RPMI7951 (cell line): ENCODE results near the gene DENND6B. TPM values are rescaled to one million over a fixed set of nuclear protein-coding genes. Genes with fewer than 3 reads are reported as not detected.
A peak's percentile ranks its signal among the peaks of the same experiment; 100 is the strongest.
"Not testable (repeated sequence)": the region's sequence is repeated elsewhere in the genome, so short reads cannot be mapped to it uniquely, and the experiment has no call there.

ENCODE experiments used
- DNase-seq: peaks from one replicate; pipeline ENCODE4 v3.0.0-alpha.2; 2012; ENCODE audit warnings: low read depth
- total RNA-seq: library from RNA; depleted of rRNA; stranded (reverse); fragments of >200 nt; shearing (Covaris generic); gene quantifications from 2 replicates; pipeline ENCODE4 v1.2.3, GENCODE V29; 2014; rRNA removed

The DENND6B gene, protein sequence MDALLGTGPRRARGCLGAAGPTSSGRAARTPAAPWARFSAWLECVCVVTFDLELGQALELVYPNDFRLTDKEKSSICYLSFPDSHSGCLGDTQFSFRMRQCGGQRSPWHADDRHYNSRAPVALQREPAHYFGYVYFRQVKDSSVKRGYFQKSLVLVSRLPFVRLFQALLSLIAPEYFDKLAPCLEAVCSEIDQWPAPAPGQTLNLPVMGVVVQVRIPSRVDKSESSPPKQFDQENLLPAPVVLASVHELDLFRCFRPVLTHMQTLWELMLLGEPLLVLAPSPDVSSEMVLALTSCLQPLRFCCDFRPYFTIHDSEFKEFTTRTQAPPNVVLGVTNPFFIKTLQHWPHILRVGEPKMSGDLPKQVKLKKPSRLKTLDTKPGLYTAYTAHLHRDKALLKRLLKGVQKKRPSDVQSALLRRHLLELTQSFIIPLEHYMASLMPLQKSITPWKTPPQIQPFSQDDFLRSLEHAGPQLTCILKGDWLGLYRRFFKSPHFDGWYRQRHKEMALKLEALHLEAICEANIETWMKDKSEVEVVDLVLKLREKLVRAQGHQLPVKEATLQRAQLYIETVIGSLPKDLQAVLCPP
- total RNA-seq: 0.68 and 2.2 TPM in 2 replicates

DNA sequence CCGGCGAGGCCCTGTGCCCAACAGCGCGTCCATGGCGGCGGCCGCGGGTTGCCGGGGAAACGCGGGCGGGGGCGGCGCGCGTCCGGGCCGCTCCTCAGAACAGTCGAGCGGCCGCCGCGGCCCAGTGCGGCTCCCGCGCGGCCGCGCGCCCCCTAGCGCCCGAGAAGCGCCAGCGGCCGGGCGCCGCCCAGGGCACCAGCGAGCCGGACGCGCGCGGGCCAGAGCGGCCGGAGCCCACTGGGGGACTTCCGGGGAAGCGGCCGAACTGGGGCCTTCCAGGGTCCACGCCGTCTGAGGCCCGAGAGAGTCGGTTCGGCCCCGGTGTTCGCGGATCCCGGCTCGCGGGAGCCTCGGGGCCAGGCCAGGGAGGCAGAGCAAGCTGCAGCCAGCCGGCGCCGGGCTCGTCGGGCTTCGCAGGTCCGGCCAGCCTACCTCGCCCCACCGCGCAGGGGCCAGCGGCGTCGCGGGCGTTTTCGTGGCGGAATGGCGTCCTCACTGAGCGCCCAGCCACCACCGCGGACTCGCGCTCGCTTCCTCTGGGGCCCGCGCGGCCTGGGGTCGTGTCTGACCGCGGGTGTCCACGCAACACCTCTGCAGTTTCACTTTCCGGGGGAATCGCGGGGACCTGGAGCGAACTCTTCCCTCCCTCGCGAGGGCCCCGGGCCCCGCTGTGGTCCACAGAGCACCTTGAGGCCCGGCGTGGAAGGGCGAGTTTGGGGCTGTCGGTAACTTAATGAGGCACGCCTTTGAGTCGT is at the start of gene DENND6B:
DENND6B (minus strand) TSS at position 57 of the 755 bp plus-strand sequence; CDS start at position 33, 24 bp downstream.
- DNase-seq: peak; percentile 71

DNA sequence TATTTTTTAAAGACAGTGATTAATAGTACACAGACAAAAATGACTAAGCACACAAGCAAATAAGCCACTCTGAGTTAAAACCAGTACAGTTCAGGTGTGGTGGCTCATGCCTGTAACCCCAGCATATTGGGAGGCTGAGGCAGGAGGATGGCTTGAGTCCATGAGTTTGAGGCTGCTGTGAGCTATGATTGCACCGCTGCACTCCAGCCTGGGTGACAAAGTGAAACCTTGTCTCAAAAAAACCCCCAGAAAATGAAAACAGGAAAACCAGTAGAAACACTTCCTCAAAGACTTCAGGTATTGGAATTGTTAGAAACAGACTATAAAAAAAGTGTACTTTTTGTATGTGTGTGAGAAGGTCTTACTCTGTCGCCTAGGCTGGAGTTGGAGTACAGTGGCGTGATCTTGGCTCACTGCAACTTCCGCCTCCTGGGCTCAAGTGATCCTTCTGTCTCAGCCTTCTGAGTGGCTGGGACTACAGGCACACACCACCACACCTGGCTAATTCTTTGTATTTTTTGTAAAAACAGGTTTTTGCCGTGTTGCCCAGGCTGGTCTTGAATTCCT is 49.4 kb upstream of the DENND6B start:
- no peak for DNase-seq

DNA sequence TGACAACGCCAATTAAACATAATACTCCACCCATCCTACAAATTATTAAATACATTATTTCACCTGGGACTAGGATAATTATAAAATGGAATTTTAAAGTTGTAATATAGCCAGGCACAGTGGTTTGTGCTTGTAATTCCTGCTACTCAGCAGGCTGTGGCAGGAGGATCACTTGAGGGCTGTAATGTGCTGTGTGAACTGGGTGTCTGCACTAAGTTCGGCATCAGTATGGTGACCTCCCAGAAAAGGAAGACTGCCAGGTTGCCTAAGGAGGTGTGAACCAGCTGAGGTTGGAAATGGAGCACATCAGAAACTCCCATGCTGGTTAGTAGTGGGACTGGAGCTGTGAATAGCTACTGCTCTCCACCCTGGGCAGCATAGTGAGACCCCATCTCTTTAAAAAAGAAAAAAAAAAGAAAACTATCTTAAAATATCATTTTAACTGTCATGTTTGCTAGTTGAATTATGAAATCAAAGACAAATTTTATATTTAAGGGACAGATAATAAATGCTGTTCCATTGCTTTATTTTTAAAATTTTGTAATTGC is 44.4 kb upstream of the DENND6B start:
- no peak for DNase-seq

DNA sequence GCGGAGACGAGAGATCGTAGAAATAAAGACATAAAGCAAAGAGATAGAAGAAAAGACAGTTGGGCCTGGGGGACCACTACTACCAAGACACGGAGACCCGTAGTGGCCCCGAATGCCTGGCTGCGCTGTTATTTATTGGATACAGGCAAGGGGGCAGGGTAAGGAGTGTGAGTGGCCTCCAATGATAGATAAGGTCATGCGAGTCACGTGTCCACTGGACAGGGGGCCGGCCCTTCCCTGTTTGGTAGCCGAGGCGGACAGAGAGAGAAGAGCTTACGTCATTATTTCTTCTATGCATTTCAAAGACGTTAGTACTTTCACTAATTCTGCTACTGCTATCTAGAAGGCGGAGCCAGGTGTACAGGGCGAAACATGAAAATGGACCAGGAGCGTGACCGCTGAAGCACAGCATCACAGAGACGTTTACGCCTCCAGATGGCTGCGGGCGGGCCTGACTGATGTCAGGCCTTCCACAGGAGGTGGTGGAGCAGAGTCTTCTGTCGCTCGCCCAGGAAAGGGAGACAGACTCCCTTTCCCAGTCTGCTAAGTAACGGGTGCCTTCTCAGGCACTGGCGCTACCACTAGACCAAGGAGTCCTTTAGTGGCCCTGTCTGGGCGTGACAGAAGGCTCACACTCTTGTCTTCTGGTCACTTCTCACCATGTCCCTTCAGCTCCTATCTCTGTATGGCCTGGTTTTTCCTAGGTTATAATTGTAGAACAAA is 41.1 kb upstream of the DENND6B start:
- DNase-seq: no peak

DNA sequence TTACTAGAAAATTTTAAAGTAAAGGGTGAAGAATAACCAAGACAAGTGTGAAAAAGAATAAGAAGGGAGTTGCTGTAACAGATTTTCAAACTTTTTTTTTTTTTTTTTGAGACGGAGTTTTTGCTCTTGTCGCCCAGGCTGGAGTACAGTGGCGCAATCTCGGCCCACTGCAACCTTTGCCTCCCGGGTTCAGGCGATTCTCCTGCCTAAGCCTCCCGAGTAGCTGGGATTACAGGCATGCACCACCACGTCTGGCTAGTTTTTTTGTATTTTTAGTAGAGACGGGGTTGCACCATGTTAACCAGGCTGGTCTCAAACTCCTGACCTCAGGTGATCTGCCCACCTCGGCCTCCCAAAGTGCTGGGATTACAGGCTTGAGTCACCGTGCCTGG is 37.0 kb upstream of the DENND6B start:
- DNase-seq: not testable (repeated sequence)

DNA sequence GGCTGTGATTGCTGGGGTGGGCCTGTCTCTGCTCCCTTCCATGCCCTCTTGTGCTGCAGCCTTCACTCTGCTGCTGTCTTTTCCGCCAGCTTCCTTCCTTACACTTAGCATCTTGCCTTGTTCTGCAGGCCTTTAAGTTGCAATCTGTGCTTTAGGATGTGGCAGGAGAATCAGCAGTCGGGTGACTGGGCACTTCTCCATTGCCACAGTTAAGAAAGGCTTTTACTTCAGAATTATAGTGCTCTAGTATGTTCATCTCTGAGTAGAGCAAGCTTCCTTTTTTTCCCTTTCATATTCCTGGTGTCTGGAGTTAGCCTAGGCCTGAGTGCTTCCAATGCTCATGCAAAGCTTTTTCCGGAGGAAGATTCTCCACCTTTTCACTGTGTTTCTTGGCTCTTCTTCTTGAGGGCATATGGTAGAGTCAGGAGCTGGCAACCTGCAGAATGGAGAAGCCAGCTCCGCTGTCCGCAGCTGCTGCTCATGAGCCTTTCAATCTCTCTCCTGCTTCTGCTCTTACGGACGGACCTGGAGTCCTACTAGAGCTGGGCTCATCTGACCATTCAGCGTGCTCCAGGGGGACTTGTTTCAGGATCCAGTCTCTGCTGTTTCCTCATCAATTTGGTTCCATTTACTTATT is 36.5 kb upstream of the DENND6B start:
- DNase-seq: no peak

DNA sequence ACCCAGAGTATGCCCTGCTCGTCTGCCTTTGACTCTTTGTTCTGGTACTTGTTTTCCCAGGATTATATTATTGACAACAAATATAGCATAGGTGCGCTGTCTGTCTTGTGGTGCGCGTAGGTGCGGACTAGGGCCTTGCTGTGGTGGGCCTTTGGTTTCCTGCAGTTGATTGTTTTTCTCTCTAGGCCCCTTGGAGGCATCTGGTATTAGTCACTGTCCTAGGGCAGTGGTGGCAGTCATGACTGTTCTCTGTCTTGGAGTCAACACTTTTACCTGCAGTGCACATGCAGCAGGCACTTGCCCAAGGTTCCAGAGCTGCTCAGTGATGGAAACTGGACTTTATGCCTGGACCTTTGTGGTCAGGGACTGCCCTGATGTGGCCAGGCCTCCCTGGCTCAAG is 34.9 kb upstream of the DENND6B start:
- no peak for DNase-seq

DNA sequence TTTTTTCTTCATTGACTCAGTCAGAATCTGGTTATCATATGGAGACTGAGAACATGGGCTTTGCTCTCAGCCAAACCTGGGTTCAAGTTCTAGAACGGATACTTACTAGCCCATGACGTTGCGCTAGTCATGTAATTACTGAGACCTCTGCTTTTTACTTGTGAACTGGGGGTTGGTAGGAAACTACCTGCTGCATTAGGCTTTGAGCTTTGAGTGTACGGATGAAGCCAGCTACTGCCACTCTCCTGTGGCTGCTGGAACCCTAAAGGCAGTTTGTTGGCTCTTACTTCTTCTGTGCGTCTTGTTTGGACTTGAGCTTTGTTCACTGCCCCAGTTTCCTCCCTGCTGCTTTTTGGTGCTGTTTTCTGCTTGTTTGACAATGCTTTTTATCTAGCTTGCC is 34.4 kb upstream of the DENND6B start:
- no peak for DNase-seq

DNA sequence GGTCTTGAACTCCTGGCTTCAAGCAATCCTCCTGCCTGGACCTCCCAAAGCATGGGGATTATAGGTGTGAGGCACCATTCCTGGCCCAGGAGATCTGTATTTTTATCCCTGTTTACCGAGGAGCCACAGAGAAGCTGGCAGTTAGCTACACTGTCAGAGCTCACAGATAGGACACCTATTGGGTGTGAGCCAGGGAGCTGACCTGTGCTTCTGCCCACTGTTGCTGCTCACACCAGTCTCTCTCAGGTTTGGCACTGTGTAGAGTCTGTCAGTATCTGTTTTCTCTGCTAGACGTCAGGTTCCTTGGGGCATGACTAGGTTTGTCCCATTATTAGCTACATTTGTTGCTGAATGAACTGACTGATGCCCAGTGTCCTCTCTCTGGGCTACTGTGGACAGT is 33.8 kb upstream of the DENND6B start:
- DNase-seq: no peak

DNA sequence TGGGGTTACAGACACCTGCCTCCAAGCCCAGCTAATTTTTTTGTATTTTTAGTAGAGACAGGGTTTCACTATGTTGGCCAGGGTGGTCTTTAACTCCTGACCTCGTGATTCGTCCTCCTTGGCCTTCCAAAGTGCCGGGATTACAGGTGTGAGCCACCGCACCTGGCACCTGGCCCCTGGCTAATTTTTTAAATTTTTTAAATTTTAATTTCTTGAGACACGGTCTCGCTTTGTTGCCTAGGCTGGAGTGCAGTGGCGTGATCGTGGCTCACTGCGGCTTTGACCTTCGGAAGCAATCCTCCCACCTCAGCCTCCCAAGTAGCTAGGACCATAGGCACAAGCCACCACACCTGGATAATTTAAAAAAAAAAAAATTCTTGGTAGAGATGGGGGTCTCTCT is 30.9 kb upstream of the DENND6B start:
- DNase-seq: no peak

DNA sequence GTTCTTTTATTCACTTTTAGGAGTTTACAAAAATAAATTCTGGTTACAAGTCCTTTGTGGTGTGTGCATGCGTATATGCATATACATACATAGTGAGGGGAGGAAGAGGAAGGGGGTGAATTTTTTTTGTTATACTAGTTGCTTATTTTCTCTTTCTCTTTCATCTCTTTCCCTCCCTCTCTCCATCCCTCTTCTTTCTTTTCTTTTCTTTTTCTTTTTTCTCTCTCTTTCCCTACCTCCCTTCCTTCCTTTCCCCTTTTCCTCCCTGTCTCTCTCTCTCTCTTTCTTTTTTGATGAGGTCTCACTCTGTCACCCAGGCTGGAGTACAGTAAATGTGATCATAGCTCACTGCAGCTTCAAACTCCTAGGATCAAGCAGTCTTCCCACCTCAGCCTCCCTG is 30.4 kb upstream of the DENND6B start:
- no peak for DNase-seq

DNA sequence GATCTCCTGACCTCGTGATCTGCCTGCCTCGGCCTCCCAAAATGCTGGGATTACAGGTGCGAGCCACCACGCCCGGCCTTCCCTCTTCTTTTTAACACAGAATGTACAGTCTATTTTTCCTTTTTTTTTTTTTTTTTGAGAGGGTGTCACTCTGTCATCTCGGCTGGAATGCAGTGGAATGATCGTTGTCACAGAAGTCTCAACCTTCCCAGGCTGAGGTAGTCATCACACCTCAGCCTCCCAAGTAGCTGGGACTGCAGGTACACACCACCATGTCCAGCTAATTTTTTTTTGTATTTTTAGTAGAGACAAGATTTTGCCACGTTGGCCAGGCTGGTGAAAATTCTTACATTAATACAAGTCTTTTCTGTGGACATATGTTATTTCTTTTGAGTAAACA is 29.4 kb upstream of the DENND6B start:
- no peak for DNase-seq

DNA sequence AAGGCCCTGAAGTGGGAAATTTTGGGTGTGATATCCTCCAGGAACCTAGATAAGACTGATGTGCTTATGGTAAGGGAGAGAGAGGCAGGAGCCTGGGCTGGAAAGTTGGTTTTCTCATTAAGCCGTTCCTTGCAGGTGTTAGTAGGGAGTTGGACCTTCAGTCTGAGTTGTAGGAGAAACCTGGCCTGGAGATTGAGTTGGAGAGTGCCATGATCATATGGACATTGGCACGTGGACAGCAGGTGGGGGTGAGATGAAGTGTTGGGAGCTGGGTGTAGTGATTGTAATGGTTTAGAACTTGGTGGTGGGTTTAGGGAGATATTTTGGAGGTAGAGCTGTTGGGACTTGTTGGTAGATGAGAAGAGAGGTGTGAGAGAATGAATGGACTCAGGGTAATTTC is 21.2 kb upstream of the DENND6B start:
- no peak for DNase-seq

DNA sequence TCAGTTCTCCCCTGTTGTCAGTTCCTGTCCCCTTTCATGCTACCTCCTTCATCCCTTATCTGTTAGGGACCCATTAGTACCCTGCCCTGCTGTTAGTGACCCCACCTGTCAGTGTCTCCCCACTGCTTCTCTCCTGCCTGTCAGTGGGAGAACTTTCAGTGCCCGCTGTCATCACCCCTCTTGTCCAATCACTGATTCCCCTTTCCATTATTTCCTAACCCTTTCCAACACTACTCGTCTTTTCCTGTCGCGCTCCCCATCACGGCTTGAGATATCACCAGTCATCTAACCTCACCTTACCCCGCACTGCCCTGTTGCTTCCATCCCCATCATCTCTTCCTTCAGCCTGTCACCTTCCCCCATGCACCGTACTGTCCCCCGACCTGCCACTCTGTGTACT is 20.3 kb upstream of the DENND6B start:
- no peak for DNase-seq

DNA sequence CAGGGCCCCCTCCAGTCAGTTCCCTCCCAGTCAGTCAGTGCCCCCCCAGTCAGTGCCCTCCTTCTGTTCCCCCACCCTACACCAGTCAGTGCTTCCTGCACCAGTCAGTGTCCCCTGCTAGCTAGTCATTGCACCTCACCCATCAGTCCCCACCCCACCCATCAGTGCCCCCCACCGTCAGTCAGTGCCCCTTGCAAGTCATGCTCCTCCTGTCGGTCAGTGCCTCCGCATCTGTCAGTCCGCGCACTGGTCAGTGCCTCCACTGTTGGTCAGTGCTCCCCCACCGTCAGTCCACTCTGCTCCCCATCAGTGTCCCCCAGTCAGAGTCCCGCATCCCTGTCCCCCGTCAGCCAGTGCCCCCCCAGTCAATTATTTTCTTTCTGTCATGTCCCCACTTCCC is 19.7 kb upstream of the DENND6B start:
- no peak for DNase-seq

DNA sequence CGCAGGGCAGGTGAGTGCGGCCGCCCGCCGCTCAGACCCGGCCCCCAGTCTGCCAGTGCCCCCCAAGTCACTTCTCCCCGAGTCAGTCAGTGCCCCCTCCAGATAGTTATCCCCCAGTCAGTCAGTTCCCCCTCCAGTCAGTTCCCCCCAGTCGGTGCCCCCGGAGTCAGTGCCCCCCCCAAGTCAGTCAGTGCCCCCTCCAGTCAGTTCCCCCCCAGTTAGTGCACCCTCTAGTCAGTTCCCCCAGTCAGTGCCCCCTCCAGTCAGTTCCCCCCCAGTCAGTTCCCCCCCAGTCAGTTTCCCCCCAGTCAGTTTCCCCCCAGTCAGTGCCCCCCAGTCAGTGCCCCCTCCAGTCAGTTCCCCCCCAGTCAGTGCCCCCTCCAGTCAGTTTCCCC is 16.7 kb upstream of the DENND6B start:
- DNase-seq: no peak

DNA sequence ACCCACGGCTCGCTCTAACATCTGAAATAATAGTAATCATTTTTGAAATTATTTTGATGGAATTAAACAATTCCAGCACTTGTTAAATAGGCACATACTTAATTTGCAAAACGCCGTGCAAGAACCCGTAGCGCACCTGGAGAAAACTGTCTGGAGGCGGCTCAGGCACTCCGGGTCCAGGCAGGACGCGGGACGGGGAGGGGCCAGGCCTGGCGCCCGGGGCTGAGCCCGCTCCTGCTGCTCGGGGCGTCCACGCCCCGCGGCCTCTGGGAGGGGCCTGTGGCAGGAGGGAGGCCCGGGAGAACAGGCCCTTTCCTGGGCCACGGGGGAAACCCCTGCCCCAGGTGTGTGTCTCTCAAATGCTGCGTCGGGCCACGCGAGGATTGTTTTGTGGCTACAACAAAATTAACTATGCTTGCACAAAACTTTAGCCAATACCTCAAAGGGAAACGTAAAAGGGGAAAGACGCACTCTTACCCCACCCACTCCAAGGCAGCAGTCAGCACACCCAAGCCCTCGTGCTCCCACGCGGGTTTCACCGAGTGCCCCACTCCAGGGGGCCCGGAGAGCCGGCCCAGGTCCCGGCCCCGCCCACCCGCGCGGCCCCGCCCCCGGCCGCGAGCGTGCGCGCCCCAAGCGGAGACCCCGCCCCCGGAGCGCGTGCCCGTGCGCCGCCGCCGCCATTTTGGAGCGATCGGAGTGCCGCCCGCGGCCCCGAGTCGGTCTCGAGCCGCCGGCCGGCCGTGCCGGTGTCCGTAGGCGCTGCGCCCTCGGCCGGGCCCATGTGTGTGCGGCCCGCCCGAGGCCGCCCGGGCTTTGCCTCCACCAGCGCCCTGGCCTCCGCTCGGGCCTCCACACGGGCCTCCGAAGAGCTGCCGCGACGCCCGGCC is 16.1 kb upstream of the DENND6B start, which contains the start of gene PPP6R2:
PPP6R2 (plus strand) TSS at position 677 of the 890 bp plus-strand sequence. CDS start 50,582 bp downstream, outside the sequence.
- peak; percentile 54 for DNase-seq

DNA sequence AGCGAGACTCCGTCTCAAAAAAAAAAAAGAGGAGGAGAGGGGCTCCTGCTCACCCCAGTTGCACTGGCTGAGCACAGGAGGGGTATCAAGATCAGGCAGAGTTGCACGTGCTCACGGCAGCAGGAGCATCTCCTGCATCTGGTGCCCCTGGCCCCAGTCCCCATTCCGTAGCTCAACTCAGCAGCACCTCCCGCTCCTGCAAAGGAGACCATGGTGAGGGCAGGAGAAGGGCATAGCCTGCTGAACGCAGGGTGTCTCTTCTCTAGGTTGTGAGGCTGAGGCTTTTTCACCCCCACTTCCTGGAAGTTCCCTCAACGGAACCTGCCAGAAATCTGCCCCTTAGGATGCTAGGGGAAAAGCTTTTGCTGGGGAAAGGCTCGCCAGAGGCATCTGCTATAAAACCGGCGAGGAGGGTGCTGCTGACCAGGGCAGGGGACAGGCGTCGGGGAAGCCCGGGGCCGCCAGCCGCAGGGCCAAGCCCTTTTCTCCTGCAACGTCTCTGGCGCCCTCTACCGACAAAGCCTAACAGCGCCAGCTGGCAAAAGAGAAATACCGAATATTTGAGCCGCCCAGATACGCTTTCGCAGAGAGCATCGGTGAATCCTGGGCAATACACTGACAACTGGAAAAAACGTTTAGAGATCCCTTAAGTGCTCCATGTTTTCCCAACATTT is 15.3 kb upstream of the DENND6B start:
- DNase-seq: peak; percentile 78
